B cell (primary cell): ENCODE measurements around the gene PSMD1. TPM values are rescaled to one million over a fixed set of nuclear protein-coding genes. Genes with fewer than 3 reads are reported as not detected.

Experiments used
- ATAC-seq: fragments of 200-7000 bp; cut with Tn5 transposase; one replicate; pipeline ENCODE4 v1.10.0; 2021; ENCODE audit warnings: low read depth, mild to moderate bottlenecking, moderate number of reproducible peaks, moderate library complexity
- CTCF ChIA-PET: fragments of 350-600 bp; sonication (Branson Sonifier 250); formaldehyde crosslinking; loops from one replicate; lab custom pipeline; 2021; ENCODE audit warnings: antibody characterized with exemption, inconsistent platforms; lab: Charles Lee
- POLR2A ChIA-PET: fragments of 350-600 bp; sonication (Branson Sonifier 250); formaldehyde crosslinking; loops from one replicate; lab custom pipeline; 2021; ENCODE audit warnings: antibody characterized with exemption; lab: Charles Lee
- DNase-seq: peaks from one replicate; pipeline ENCODE4 v3.0.0; 2013
- H2AFZ ChIP-seq: 2 replicates; pipeline ENCODE4 v1.6.1; 2012; ENCODE audit warnings: mild to moderate bottlenecking, low read depth, low read length; ENCODE audit not compliant: insufficient read depth, poor library complexity, severe bottlenecking
- H3K27ac ChIP-seq, 2 donors: 1 replicate in 1 of 2; 2 replicates in 1 of 2; pipeline ENCODE4 v1.5.1; 2012 to 2013; ENCODE audit warnings: low read length in 2 of 2, mild to moderate bottlenecking in 2 of 2, moderate library complexity in 1 of 2
- H3K27me3 ChIP-seq, 4 experiments: fragments of 200-600 bp in 1 of 4; sonication (generic) in 1 of 4; replicated peaks in 1 of 4; 1 replicate in 2 of 4; 2 replicates in 2 of 4; pipeline versions ENCODE4 v1.6.1 to v1.7.0; 2013 to 2016; ENCODE audit warnings: low read length in 3 of 4, mild to moderate bottlenecking in 2 of 4, mixed read lengths in 1 of 4, moderate library complexity in 1 of 4; ENCODE audit not compliant: insufficient read depth in 4 of 4, control insufficient read depth in 3 of 4; ENCODE audit errors: control extremely low read depth in 1 of 4
- H3K36me3 ChIP-seq, 2 experiments: replicated peaks in 1 of 2; 1 replicate in 1 of 2; 2 replicates in 1 of 2; pipeline versions ENCODE4 v1.6.1 to v1.7.1; 2013; ENCODE audit warnings: low read length in 1 of 2; ENCODE audit not compliant: insufficient read depth in 2 of 2, control insufficient read depth in 1 of 2; ENCODE audit errors: control extremely low read depth in 1 of 2, extremely low read depth in 1 of 2
- H3K4me1 ChIP-seq, 2 donors: fragments of 200-600 bp in 1 of 2; sonication (generic) in 1 of 2; 1 replicate in 1 of 2; 2 replicates in 1 of 2; pipeline versions ENCODE4 v1.5.1 to v1.6.1; 2013 to 2017; ENCODE audit warnings: low read length in 2 of 2; ENCODE audit not compliant: control insufficient read depth in 2 of 2, insufficient read depth in 2 of 2
- H3K4me2 ChIP-seq: replicated peaks from 2 replicates; pipeline ENCODE3; 2012; ENCODE audit warnings: mild to moderate bottlenecking, low read depth, low read length; ENCODE audit not compliant: poor library complexity, severe bottlenecking
- H3K4me3 ChIP-seq, 5 experiments: fragments of 200-600 bp in 1 of 5; sonication (generic) in 1 of 5; 1 replicate in 3 of 5; 2 replicates in 2 of 5; pipeline versions ENCODE4 v1.5.1 to v1.7.0; 2011 to 2016; ENCODE audit warnings: low read length in 4 of 5, mild to moderate bottlenecking in 4 of 5, low read depth in 2 of 5, control low read depth in 1 of 5, moderate library complexity in 1 of 5; ENCODE audit not compliant: insufficient read depth in 1 of 5; ENCODE audit errors: control extremely low read depth in 1 of 5, extremely low read depth in 1 of 5
- H3K79me2 ChIP-seq: fragments of 200-600 bp; sonication (generic); one replicate; pipeline ENCODE4 v1.6.0; 2016; ENCODE audit warnings: low read length; ENCODE audit not compliant: control insufficient read depth, insufficient read depth
- H3K9ac ChIP-seq: fragments of 200-600 bp; sonication (generic); 2 replicates; pipeline ENCODE4 v1.6.1; 2017; ENCODE audit warnings: mild to moderate bottlenecking, low read length, moderate library complexity
- H3K9me3 ChIP-seq, 3 donors: one replicate each; pipeline versions ENCODE4 v1.6.1 to v1.7.1; 2013; ENCODE audit warnings: low read length in 2 of 3; ENCODE audit not compliant: control insufficient read depth in 2 of 3, insufficient read depth in 1 of 3; ENCODE audit errors: control extremely low read depth in 1 of 3
- H4K20me1 ChIP-seq: 2 replicates; pipeline ENCODE4 v1.6.0; 2012; ENCODE audit warnings: mild to moderate bottlenecking, low read length; ENCODE audit not compliant: insufficient read depth, control insufficient read depth, poor library complexity, severe bottlenecking
- H3K27ac Mint-ChIP-seq: one replicate; pipeline ENCODE4 v1.8.0; 2021; ENCODE audit warnings: mixed read lengths
- H3K27me3 Mint-ChIP-seq: one replicate; pipeline ENCODE4 v1.8.0; 2021; ENCODE audit warnings: mixed read lengths
- H3K4me1 Mint-ChIP-seq: one replicate; pipeline ENCODE4 v1.8.0; 2021; ENCODE audit warnings: mixed read lengths
- H3K4me3 Mint-ChIP-seq: one replicate; pipeline ENCODE4 v1.8.0; 2021; ENCODE audit warnings: mixed read lengths
- H3K9me3 Mint-ChIP-seq: one replicate; pipeline ENCODE4 v1.8.0; 2022; ENCODE audit warnings: mixed read lengths; ENCODE audit not compliant: insufficient read depth
- EZH2 ChIP-seq: IDR thresholded peaks from 2 replicates; pipeline ENCODE4 v1.6.1; 2012; ENCODE audit warnings: borderline replicate concordance, low read depth, mild to moderate bottlenecking, moderate library complexity, low read length; ENCODE audit not compliant: insufficient read depth, poor library complexity, severe bottlenecking
- WGBS: methylation state at CpG from one replicate; pipeline ENCODE4 v1.1.5; 2013; ENCODE audit warnings: missing lambda C conversion rate; ENCODE audit not compliant: insufficient coverage; 5-methylcytosine and 5-hydroxymethylcytosine counted together
- intact Hi-C: fragments of 100-400 bp; cut with micrococcal nuclease; formaldehyde crosslinking; loops from one replicate; pipeline ENCODE4 v1.10.0; 2022
- polyA plus RNA-seq: library from polyadenylated mRNA; depleted of rRNA; stranded (reverse); fragments of >200 nt; gene quantifications from 2 replicates; pipeline ENCODE4 v1.2.3, GENCODE V29; 2012
- total RNA-seq, 2 donors: library from RNA; stranded (reverse); fragments of 120-200 nt in 1 of 2; gene quantifications; 1 replicate in 1 of 2; 2 replicates in 1 of 2; pipeline versions ENCODE4 v1.2.3 to v1.2.4, GENCODE V29; 2013 to 2022
- TF ChIP-seq, protein P1 (sequence below): fragments of 200-600 bp; IDR thresholded peaks from one replicate; pipeline ENCODE4 v1.8.0; 2022; ENCODE audit warnings: antibody characterized with exemption, mild to moderate bottlenecking

Gene PSMD1
- total and polyA plus RNA-seq, 2 donors (not counting 1 experiment from before 2014, with no cell fraction given): 21.5 to 48.2 TPM

GRCh38 chr2:231037731-231038482 is 18.8 kb upstream of the PSMD1 start:
- Histone ChIP-seq H3K9me3 (no peaks in the 10 kb centered on the region), H3K9ac (no peak overlapping the region), H3K4me1 (peaks cover 14 to 16% of the 10 kb centered on the region in 2 donors), H3K27me3 (peaks cover 0 to 43% (median 16%) of the 10 kb centered on the region in 4 experiments), H3K4me3 (no peak overlapping the region), H3K4me2 (peak overlapping the region; percentile 68), H3K27ac (no peak overlapping the region), H3K79me2 (no peaks in the 10 kb centered on the region), H3K36me3 (no peaks in the 10 kb centered on the region), H2AFZ (no peak overlapping the region), H4K20me1 (no peaks in the 10 kb centered on the region)
- Mint-ChIP-seq H3K4me3 (peak overlapping the region; percentile 66), H3K27me3 (peaks cover 62% of the 10 kb centered on the region), H3K9me3 (no peaks in the 10 kb centered on the region), H3K4me1 (peaks cover 12% of the 10 kb centered on the region), H3K27ac (no peak overlapping the region)
- POLR2A ChIA-PET: interaction anchor here (0.5 kb wide), 1 partner anchor 32 kb away, joined by 5 read pairs; no protein-coding TSS in a partner anchor
- DNase-seq: peak; percentile 32
- WGBS: 3% methylated on average over 104 of the region's 104 CpGs
- intact Hi-C loops: loop anchor here (2.0 kb wide), 1 partner anchor 15 kb away; no protein-coding TSS in a partner anchor
- no peak for TF ChIP-seq EZH2
- peak; percentile 23 for ATAC-seq
- CTCF ChIA-PET: no interaction called here

GRCh38 chr2:231038483-231039293 is 18.0 kb upstream of the PSMD1 start:
- H3K4me2 ChIP-seq: peak overlapping the region; percentile 60
- ChIA-PET CTCF (no interaction called here), POLR2A (interaction anchor here (0.5 kb wide), 1 partner anchor 33 kb away, joined by 5 read pairs; no protein-coding TSS in a partner anchor)
- no peaks in the 10 kb centered on the region for H3K9me3 ChIP-seq
- peaks cover 14 to 16% of the 10 kb centered on the region in 2 donors for H3K4me1 ChIP-seq
- no peak overlapping the region for H3K27ac ChIP-seq
- H4K20me1 ChIP-seq: no peaks in the 10 kb centered on the region
- no peak overlapping the region for H2AFZ ChIP-seq
- H3K9ac ChIP-seq: no peak overlapping the region
- Mint-ChIP-seq H3K9me3 (no peaks in the 10 kb centered on the region), H3K27me3 (peaks cover 68% of the 10 kb centered on the region), H3K27ac (no peak overlapping the region), H3K4me1 (peaks cover 12% of the 10 kb centered on the region), H3K4me3 (peak overlapping the region; percentile 66)
- TF ChIP-seq, protein P1, sequence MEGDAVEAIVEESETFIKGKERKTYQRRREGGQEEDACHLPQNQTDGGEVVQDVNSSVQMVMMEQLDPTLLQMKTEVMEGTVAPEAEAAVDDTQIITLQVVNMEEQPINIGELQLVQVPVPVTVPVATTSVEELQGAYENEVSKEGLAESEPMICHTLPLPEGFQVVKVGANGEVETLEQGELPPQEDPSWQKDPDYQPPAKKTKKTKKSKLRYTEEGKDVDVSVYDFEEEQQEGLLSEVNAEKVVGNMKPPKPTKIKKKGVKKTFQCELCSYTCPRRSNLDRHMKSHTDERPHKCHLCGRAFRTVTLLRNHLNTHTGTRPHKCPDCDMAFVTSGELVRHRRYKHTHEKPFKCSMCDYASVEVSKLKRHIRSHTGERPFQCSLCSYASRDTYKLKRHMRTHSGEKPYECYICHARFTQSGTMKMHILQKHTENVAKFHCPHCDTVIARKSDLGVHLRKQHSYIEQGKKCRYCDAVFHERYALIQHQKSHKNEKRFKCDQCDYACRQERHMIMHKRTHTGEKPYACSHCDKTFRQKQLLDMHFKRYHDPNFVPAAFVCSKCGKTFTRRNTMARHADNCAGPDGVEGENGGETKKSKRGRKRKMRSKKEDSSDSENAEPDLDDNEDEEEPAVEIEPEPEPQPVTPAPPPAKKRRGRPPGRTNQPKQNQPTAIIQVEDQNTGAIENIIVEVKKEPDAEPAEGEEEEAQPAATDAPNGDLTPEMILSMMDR: no peak
- TF ChIP-seq EZH2: no peak
- no peaks in the 10 kb centered on the region for H3K79me2 ChIP-seq
- no peak overlapping the region for H3K4me3 ChIP-seq
- no peaks in the 10 kb centered on the region for H3K36me3 ChIP-seq
- 20% methylated on average over 9 of the region's 21 CpGs for WGBS
- intact Hi-C loops: no loop called here
- H3K27me3 ChIP-seq: peaks cover 0 to 42% (median 16%) of the 10 kb centered on the region in 4 experiments
- no peak for DNase-seq
- ATAC-seq: no peak
